Fibroblast of skin of left quadriceps (primary cell): Measurements from ENCODE around the gene KCTD20.
"Not testable (repeated sequence)": the region's sequence is repeated elsewhere in the genome, so short reads cannot be mapped to it uniquely, and the experiment has no call there.

ENCODE experiments used
- DNase-seq, 2 experiments: peaks; one replicate each; pipeline ENCODE4 v3.0.0-alpha.2; 2013; ENCODE audit warnings: low read depth in 2 of 2

Gene KCTD20

GRCh38 chr6:36442671-36443470 is at the start of gene KCTD20, which contains the start of gene PXT1:
Gene KCTD20 (plus strand): TSS chr6:36443000. CDS start chr6:36470098, 27,098 bp downstream.
Gene PXT1 (minus strand): TSS chr6:36442854. CDS start chr6:36426082, 16,772 bp downstream.
- DNase-seq = peak; percentile 68 to 72

DNA sequence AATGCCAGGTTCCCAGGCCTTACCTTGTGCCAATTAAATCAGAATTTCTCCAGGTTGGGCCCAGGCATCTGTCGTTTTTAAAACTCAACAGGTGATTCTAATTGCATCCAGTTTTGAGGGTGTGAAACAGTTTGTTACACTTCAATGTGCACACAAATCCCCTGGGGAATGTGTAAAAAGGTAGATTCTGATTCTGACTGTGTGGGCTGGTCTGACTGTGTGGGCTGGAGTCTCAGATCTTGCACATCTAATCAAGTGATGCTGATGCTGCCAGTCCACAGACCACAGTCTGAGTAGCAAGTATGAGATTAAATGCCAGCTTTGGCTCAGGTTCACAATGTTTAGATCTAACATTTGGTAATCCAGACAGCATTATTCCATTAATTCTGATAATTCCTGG is 42.8 kb upstream of the KCTD20 start:
- no peak for DNase-seq

DNA sequence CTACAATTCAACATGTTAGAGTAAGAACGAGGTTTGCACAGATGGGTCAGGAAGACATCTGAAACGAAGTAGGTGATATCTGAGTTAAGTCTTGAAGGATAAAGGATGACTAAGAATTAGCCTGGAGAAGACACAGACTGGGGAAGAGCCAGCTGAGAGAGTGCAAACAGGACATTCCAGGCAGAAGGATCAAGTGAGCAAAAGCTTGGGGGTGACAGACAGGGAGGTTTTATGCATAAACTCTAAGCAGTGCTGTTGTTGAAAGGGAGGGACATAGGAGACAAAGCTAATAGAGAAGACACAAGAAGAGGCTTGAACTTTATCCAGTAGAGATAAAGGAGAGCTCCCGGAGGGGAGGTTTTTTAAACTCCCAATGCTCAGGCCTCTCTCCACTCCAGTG is 40.3 kb upstream of the KCTD20 start:
- DNase-seq = no peak

DNA sequence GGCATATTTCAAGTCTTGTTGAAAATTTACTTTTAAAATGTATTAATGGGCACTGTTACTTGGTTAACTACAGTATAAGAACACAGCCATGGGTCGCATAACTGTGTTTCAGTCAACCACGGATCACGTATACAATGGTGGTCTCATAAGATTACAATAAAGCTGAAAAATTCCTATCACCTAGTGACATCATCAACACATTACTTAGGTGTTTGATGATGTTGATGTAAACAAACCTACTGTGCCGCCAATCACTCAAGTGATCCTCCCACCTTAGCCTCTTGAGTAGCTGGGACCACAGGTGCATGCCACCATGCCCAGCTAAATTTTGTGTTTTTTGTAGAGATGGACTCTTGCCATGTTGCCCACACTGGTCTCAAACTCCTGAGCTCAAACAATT is 38.6 kb upstream of the KCTD20 start:
- DNase-seq = no peak

GRCh38 chr6:36409718-36410117 is 33.1 kb upstream of the KCTD20 start:
- not testable (repeated sequence) for DNase-seq

GRCh38 chr6:36413489-36414480 is 29.0 kb upstream of the KCTD20 start:
- DNase-seq = no peak

DNA sequence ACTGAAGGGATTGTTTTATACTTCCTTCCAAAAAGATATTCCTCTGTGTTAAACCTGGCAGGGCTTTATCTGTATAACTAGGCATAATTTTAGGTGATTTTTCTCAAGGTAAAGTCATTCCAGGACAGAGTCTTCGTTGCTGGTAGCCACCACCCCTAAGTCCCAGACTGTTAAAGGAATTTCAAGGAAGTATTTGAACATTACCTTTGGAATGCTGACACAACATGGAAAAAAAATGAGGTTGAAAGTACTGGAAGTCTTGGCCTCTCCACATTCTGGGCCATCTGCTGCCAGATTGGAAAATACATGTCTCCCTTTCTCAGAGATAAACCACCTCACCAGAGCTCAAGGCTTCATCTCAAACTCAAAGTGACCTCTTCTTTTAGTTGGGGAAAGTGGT is 28.3 kb upstream of the KCTD20 start:
- DNase-seq = no peak

GRCh38 chr6:36418558-36418957 is 24.2 kb upstream of the KCTD20 start:
- no peak for DNase-seq

DNA sequence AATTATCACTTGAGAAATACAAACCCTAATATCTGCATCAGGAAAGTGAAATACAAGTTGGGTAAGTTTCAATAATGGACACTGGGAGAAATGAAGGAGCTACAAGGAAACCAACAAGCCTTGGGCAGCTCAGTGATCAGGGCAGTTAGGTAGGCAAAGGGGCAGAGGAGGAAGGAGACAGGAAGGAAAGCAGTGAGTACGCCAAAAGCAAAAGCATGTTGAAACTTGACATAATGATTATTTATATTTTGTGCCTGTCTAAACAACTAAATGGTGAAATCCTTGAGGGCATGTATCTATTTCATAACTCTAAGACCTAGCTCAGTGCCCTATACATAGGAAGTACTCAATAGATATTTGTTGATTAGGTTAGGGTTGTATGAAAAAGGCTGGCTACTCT is 23.5 kb upstream of the KCTD20 start:
- no peak for DNase-seq

GRCh38 chr6:36422714-36423100 is 20.1 kb upstream of the KCTD20 start:
- no peak for DNase-seq

GRCh38 chr6:36423101-36423824 is 19.5 kb upstream of the KCTD20 start:
- DNase-seq = peak; percentile 96 to 97

GRCh38 chr6:36426622-36427021 is 16.2 kb upstream of the KCTD20 start:
- DNase-seq = no peak

DNA sequence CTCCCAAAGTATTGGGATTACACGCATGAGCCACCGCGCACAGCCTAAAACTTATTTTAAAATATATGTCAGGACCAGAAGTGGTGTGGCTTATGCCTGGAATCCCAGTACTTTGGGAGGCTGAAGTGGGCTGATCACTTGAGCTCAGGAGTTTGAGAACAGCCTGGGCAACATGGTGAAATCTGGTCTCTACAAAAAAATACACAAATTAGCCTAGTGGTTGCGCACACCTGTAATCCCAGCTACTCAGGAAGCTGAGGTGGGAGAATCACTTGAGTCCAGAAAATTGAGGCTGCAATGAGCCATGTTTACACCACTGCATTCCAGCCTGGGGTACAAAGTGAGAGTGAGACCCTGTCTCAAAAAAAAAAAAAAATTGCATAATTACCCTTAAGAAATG is 13.9 kb upstream of the KCTD20 start:
- no peak for DNase-seq

DNA sequence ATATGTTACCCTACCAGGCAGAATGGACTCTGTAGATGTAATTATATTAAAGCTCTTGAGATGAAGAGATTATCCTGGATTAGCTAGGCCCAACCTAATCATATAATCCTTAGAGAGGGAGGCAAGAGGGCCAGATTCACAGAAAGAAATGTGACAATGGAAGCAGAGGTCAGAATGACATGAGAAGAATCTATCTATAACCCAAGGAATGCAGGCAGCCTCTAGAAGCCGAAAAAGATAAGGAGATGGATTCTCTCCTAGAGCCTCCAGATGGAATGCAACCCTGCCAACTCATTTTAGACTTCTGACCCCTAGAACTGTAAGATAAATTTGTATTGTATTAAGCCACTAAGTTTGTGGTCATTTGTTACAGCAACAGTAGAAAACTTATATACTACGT is 12.4 kb upstream of the KCTD20 start:
- DNase-seq = no peak

GRCh38 chr6:36431197-36431596 is 11.6 kb upstream of the KCTD20 start:
- no peak for DNase-seq

- peak; percentile 51 to 55 for DNase-seq
Observed at GRCh38 chr6:36432151-36432671, 10.6 kb upstream of the KCTD20 start.

GRCh38 chr6:36436466-36436865 is 6.3 kb upstream of the KCTD20 start:
- no peak for DNase-seq

DNA sequence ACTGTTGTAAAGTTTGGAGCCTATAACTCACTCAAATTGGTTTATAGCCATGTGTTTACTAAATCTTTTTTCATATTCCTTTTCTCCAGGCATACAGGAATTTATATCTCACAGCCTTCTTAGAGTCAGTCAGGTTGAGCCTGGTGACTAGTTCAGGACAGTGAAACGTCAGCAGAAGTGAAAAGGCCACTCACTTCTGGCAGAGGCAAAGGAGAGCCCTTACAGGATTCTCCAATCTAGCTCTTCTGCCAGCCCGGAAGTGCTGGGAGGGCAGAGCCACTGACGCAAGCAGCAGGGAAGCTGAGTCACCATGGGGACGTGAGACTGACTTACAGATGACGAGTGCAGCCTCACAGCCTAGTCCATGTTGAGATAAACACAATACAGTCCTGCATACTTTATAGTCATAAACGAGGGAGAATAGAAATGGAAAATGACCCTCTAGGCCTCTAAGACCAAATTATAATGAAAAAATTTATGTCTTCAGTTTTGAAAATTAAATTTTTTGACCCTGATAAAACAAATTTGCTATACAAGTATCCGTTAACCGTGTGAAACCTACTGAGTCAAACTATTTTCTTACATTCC is 1.4 kb upstream of the KCTD20 start:
- DNase-seq = peak; percentile 91

- DNase-seq = no peak
Observed at GRCh38 chr6:36442103-36442670, 613 bp upstream of the KCTD20 start.

- no peak for DNase-seq
Observed at GRCh38 chr6:36443471-36444428, 950 bp downstream of the KCTD20 start.
